Esophagus muscularis mucosa (tissue), 4 donors: ENCODE results near the gene CDK5RAP2. TPM values are rescaled to one million over a fixed set of nuclear protein-coding genes. Genes with fewer than 3 reads are reported as not detected.

Experiments
- DNase-seq: peaks from one replicate; pipeline ENCODE4 v3.0.0-alpha.2; 2017; ENCODE audit errors: extremely low spot score
- H3K27ac ChIP-seq, 4 donors: fragments of 200-600 bp; sonication (generic); replicated peaks in 1 of 4; 1 replicate in 3 of 4; 2 replicates in 1 of 4; pipeline ENCODE4 v1.5.1; 2016 to 2019; ENCODE audit warnings: mild to moderate bottlenecking in 1 of 4
- H3K27me3 ChIP-seq, 4 donors: fragments of 200-600 bp; sonication (generic); one replicate each; pipeline versions ENCODE4 v1.5.1 to v1.6.0; 2016 to 2019
- H3K36me3 ChIP-seq, 4 donors: fragments of 200-600 bp; sonication (generic); one replicate each; pipeline ENCODE4 v1.5.1; 2016 to 2019
- H3K4me1 ChIP-seq, 4 donors: fragments of 200-600 bp; sonication (generic); one replicate each; pipeline ENCODE4 v1.5.1; 2016 to 2019
- H3K4me3 ChIP-seq, 4 donors: fragments of 200-600 bp; sonication (generic); 1 replicate in 2 of 4; 2 replicates in 2 of 4; pipeline ENCODE4 v1.5.1; 2016 to 2019; ENCODE audit warnings: mild to moderate bottlenecking in 4 of 4, moderate library complexity in 1 of 4
- H3K9me3 ChIP-seq, 4 donors: fragments of 200-600 bp; sonication (generic); 1 replicate in 3 of 4; 2 replicates in 1 of 4; pipeline ENCODE4 v1.5.1; 2016 to 2019
- EP300 ChIP-seq: sonication (generic); formaldehyde crosslinking; IDR thresholded peaks from one replicate; pipeline ENCODE4 v1.6.1; 2017; ENCODE audit warnings: antibody characterized with exemption
- POLR2A ChIP-seq: fragments of 450-650 bp; IDR thresholded peaks from one replicate; pipeline ENCODE4 v1.6.1; 2017; ENCODE audit warnings: antibody characterized with exemption, moderate library complexity, mild to moderate bottlenecking, low read depth
- POLR2AphosphoS5 ChIP-seq, 2 donors: sonication (generic); formaldehyde crosslinking; IDR thresholded peaks; one replicate each; pipeline ENCODE4 v1.6.1; 2017; ENCODE audit warnings: antibody characterized with exemption in 2 of 2
- WGBS: methylation state at CpG from one replicate; pipeline ENCODE4 v1.1.5; 2018; 5-methylcytosine and 5-hydroxymethylcytosine counted together
- intact Hi-C: fragments of 100-400 bp; cut with DNase I; formaldehyde crosslinking; loops from one replicate; pipeline ENCODE4 v1.15.1; 2023
- total RNA-seq, 4 donors: library from RNA; depleted of rRNA; stranded (reverse); fragments of >200 nt; gene quantifications; one replicate each; pipeline versions ENCODE4 v1.1.0 to v1.2.1, GENCODE V29; 2016
- TF ChIP-seq, protein P1 (sequence below), 3 experiments: fragments of 200-600 bp in 2 of 3; fragments of 450-650 bp in 1 of 3; sonication (generic) in 2 of 3; IDR thresholded peaks; one replicate each; pipeline ENCODE4 v1.5.1; 2017 to 2019; ENCODE audit warnings: antibody characterized with exemption in 3 of 3, mild to moderate bottlenecking in 2 of 3, moderate library complexity in 1 of 3

CDK5RAP2 gene
- total RNA-seq, 4 donors from 2014 or later: 34.6 to 38.6 (median 36.7) TPM

- 96% methylated on average over 14 of the region's 14 CpGs for WGBS
- H3K36me3 ChIP-seq: peaks cover 24 to 72% (median 56%) of the 10 kb centered on the region in 4 donors
- intact Hi-C loops: no loop called here
- H3K27ac ChIP-seq: no peak overlapping the region
- no peaks in the 10 kb centered on the region for H3K9me3 ChIP-seq
- TF ChIP-seq POLR2AphosphoS5 (IDR thresholded peaks at IDR 0.05) (no peak), EP300 (no peak), POLR2A (no peak)
- TF ChIP-seq, protein P1, sequence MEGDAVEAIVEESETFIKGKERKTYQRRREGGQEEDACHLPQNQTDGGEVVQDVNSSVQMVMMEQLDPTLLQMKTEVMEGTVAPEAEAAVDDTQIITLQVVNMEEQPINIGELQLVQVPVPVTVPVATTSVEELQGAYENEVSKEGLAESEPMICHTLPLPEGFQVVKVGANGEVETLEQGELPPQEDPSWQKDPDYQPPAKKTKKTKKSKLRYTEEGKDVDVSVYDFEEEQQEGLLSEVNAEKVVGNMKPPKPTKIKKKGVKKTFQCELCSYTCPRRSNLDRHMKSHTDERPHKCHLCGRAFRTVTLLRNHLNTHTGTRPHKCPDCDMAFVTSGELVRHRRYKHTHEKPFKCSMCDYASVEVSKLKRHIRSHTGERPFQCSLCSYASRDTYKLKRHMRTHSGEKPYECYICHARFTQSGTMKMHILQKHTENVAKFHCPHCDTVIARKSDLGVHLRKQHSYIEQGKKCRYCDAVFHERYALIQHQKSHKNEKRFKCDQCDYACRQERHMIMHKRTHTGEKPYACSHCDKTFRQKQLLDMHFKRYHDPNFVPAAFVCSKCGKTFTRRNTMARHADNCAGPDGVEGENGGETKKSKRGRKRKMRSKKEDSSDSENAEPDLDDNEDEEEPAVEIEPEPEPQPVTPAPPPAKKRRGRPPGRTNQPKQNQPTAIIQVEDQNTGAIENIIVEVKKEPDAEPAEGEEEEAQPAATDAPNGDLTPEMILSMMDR (IDR thresholded peaks at IDR 0.05): no peak
- H3K4me1 ChIP-seq: peaks cover 13 to 28% (median 26%) of the 10 kb centered on the region in 4 donors
- no peaks in the 10 kb centered on the region for H3K27me3 ChIP-seq
- no peak overlapping the region for H3K4me3 ChIP-seq
- no peak for DNase-seq
Measured at GRCh38 chr9:120408680-120409258, 171.2 kb downstream of the CDK5RAP2 start.

DNA sequence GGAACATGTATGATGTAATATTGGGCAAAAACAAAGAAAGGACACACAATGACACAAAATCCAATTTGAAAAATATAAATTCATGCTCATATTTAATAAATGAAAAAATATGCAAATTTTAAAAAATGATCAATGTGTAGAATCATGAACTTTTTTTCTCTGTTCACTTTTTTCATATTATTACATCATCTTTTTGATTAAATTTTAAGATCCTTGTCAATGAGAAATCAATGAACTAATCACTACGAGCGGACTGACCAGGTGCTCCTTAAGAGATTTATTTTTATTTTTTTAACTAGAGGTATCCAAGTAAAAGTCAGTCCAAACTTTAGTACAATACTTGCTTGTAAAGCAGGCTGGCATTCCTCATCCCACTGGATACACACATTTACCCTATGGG lies 174.1 kb downstream of the CDK5RAP2 start:
- no peak for TF ChIP-seq POLR2A
- TF ChIP-seq, protein P1 (IDR thresholded peaks at IDR 0.05): no peak
- TF ChIP-seq EP300: no peak
- no peak for TF ChIP-seq POLR2AphosphoS5 (IDR thresholded peaks at IDR 0.05)
- Histone ChIP-seq H3K36me3 (peaks cover 47 to 94% (median 83%) of the 10 kb centered on the region in 4 donors), H3K9me3 (no peaks in the 10 kb centered on the region), H3K27ac (no peak overlapping the region), H3K27me3 (no peaks in the 10 kb centered on the region), H3K4me3 (no peak overlapping the region), H3K4me1 (peaks cover 0 to 5% (median 2%) of the 10 kb centered on the region in 4 donors)
- 95% methylated on average over 2 of the region's 2 CpGs for whole genome bisulfite sequencing
- intact Hi-C loops: no loop called here
- DNase-seq: no peak

DNA sequence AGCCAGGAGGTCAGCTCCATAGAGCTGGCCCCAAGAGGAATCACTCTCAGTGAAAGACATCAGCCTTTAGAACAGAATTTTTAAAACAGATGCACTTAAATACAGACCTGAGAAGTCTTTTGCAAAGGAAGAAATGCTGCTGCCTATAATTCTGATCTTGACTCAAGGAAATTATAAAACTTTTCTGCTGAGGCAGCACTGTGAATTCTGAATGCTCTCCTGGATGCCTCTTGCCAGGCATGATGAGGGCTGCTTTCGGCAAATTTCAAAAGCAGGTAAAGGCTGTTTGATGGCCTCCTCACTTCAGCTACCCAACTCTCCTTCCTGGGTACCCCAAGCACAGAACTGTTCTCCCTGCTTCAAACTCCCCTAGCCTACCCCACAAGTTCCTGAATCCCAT lies 174.8 kb downstream of the CDK5RAP2 start:
- WGBS: 90% methylated on average over 1 of the region's 1 CpG
- Histone ChIP-seq H3K9me3 (no peaks in the 10 kb centered on the region), H3K36me3 (peaks cover 54 to 95% (median 90%) of the 10 kb centered on the region in 4 donors), H3K4me1 (no peaks in the 10 kb centered on the region), H3K27me3 (no peaks in the 10 kb centered on the region), H3K4me3 (no peak overlapping the region), H3K27ac (no peak overlapping the region)
- intact Hi-C loops: no loop called here
- DNase-seq: no peak
- TF ChIP-seq POLR2A: no peak
- TF ChIP-seq POLR2AphosphoS5 (IDR thresholded peaks at IDR 0.05): no peak
- no peak for TF ChIP-seq EP300
- TF ChIP-seq, protein P1 (IDR thresholded peaks at IDR 0.05): no peak

DNA sequence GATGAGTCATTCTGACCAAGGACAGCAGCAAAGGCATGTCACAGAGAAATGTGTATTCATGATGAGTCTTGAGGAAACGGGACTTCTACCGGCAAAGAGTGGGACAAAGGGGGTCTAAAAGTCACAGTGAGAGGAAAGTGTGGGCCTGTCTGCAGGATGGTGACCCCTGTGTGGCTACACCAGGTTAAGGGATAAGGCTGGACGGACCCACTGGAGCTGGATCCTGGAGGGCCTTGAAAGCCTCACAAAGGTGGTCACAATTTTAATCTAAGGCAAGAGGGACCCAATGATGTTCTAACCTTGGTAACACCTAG lies 176.5 kb downstream of the CDK5RAP2 start:
- Histone ChIP-seq H3K27me3 (no peaks in the 10 kb centered on the region), H3K9me3 (no peaks in the 10 kb centered on the region), H3K36me3 (peaks cover 57 to 95% (median 92%) of the 10 kb centered on the region in 4 donors), H3K4me1 (no peaks in the 10 kb centered on the region), H3K27ac (no peak overlapping the region), H3K4me3 (no peak overlapping the region)
- intact Hi-C loops: no loop called here
- WGBS: 64% methylated on average over 3 of the region's 3 CpGs
- DNase-seq: no peak
- no peak for TF ChIP-seq POLR2A
- TF ChIP-seq, protein P1 (IDR thresholded peaks at IDR 0.05): no peak
- TF ChIP-seq POLR2AphosphoS5 (IDR thresholded peaks at IDR 0.05): no peak
- TF ChIP-seq EP300: no peak
